ENCODE data around the gene N4BP2.

GRCh38 chr4:40182001-40182400 lies 125.4 kb downstream of the N4BP2 start:
- TF ChIP-seq POLR2A (IDR thresholded peaks at IDR 0.05; ENCODE audit: low read length) (no peak), GATA1 (IDR thresholded peaks at IDR 0.05; ENCODE audit: low read depth, low read length) (no peak)

All from erythroblast (primary cell).